ENCODE measurements around the gene LRCOL1. TPM values are rescaled to one million over a fixed set of nuclear protein-coding genes. Genes with fewer than 3 reads are reported as not detected.

Gene LRCOL1
- total RNA-seq, 2 experiments from 2014 or later, result not detected

- peaks cover 2% of the 10 kb centered on the region for H3K27me3 Mint-ChIP-seq
- H3K4me1 Mint-ChIP-seq, result peaks cover 10% of the 10 kb centered on the region
- DNase-seq (peak; percentile 84), ATAC-seq (ENCODE audit: low read depth) (peak; percentile 32)
- H3K36me3 Mint-ChIP-seq, result no peaks in the 10 kb centered on the region
- no peak overlapping the region for H3K27ac Mint-ChIP-seq
- no peaks in the 10 kb centered on the region for H3K9me3 Mint-ChIP-seq
- H3K4me3 Mint-ChIP-seq, result peak overlapping the region; percentile 75
- POLR2A ChIA-PET, result interaction anchor here (0.6 to 1.4 kb wide), 2 partner anchors 69 to 371 kb away, joined by 3 to 4 read pairs; no protein-coding TSS in a partner anchor
These were observed 49.6 kb downstream of the LRCOL1 start for GRCh38 chr12:132560614-132561426.

GRCh38 chr12:132560364-132560613 lies 50.1 kb downstream of the LRCOL1 start:
- POLR2A ChIA-PET, result interaction anchor here (1.4 kb wide), 1 partner anchor 68 kb away, joined by 4 read pairs; no protein-coding TSS in a partner anchor
- peaks cover 2% of the 10 kb centered on the region for H3K27me3 Mint-ChIP-seq
- ATAC-seq (ENCODE audit: low read depth), result peak; percentile 17
- no peak overlapping the region for H3K4me3 Mint-ChIP-seq
- H3K27ac Mint-ChIP-seq, result no peak overlapping the region
- peak; percentile 60 for DNase-seq
- peaks cover 10% of the 10 kb centered on the region for H3K4me1 Mint-ChIP-seq
- H3K9me3 Mint-ChIP-seq, result no peaks in the 10 kb centered on the region
- no peaks in the 10 kb centered on the region for H3K36me3 Mint-ChIP-seq

- peaks cover 10% of the 10 kb centered on the region for H3K4me1 Mint-ChIP-seq
- ATAC-seq (ENCODE audit: low read depth) (peak; percentile 56), DNase-seq (peak; percentile 75)
- POLR2A ChIA-PET, result interaction anchor here (1.2 kb wide), 1 partner anchor 8 kb away, joined by 3 read pairs; no protein-coding TSS in a partner anchor
- peak overlapping the region; percentile 79 for H3K4me3 Mint-ChIP-seq
- H3K27ac Mint-ChIP-seq, result peak overlapping the region; percentile 48
- no peaks in the 10 kb centered on the region for H3K9me3 Mint-ChIP-seq
- peaks cover 2% of the 10 kb centered on the region for H3K27me3 Mint-ChIP-seq
- H3K36me3 Mint-ChIP-seq, result no peaks in the 10 kb centered on the region
These were observed 50.6 kb downstream of the LRCOL1 start for GRCh38 chr12:132559652-132560363.

- Mint-ChIP-seq H3K27me3 (peaks cover 2% of the 10 kb centered on the region), H3K9me3 (no peaks in the 10 kb centered on the region), H3K27ac (peak overlapping the region; percentile 48), H3K4me1 (peaks cover 10% of the 10 kb centered on the region), H3K36me3 (no peaks in the 10 kb centered on the region), H3K4me3 (peak overlapping the region; percentile 79)
- POLR2A ChIA-PET, result interaction anchor here (0.7 to 1.2 kb wide), 3 partner anchors 9 to 70 kb away, joined by 3 read pairs; no protein-coding TSS in a partner anchor
- DNase-seq (peak; percentile 57), ATAC-seq (ENCODE audit: low read depth) (no peak)
These were observed 51.3 kb downstream of the LRCOL1 start for GRCh38 chr12:132558861-132559623.

- Mint-ChIP-seq H3K9me3 (no peaks in the 10 kb centered on the region), H3K4me1 (peaks cover 10% of the 10 kb centered on the region), H3K27ac (peak overlapping the region; percentile 58), H3K4me3 (peak overlapping the region; percentile 66), H3K36me3 (no peaks in the 10 kb centered on the region), H3K27me3 (peaks cover 2% of the 10 kb centered on the region)
- POLR2A ChIA-PET, result interaction anchor here (0.7 to 1.1 kb wide), 2 partner anchors 14 to 70 kb away, joined by 3 read pairs; no protein-coding TSS in a partner anchor
- ATAC-seq (ENCODE audit: low read depth) (peak; percentile 35), DNase-seq (peak; percentile 54)
These were observed 52.1 kb downstream of the LRCOL1 start for GRCh38 chr12:132558042-132558856.

GRCh38 chr12:132557291-132558015 lies 52.9 kb downstream of the LRCOL1 start:
- no peaks in the 10 kb centered on the region for H3K36me3 Mint-ChIP-seq
- H3K27ac Mint-ChIP-seq, result no peak overlapping the region
- DNase-seq (no peak), ATAC-seq (ENCODE audit: low read depth) (no peak)
- peaks cover 10% of the 10 kb centered on the region for H3K4me1 Mint-ChIP-seq
- POLR2A ChIA-PET, result interaction anchor here (1.1 kb wide), 1 partner anchor 14 kb away, joined by 3 read pairs; no protein-coding TSS in a partner anchor
- peaks cover 2% of the 10 kb centered on the region for H3K27me3 Mint-ChIP-seq
- no peak overlapping the region for H3K4me3 Mint-ChIP-seq
- no peaks in the 10 kb centered on the region for H3K9me3 Mint-ChIP-seq

- DNase-seq, result no peak
- POLR2A ChIA-PET, result no interaction called here
- ATAC-seq (ENCODE audit: low read depth), result no peak
- peaks cover 10% of the 10 kb centered on the region for H3K4me1 Mint-ChIP-seq
- H3K4me3 Mint-ChIP-seq, result no peak overlapping the region
- no peaks in the 10 kb centered on the region for H3K36me3 Mint-ChIP-seq
- H3K27me3 Mint-ChIP-seq, result peaks cover 2% of the 10 kb centered on the region
- H3K9me3 Mint-ChIP-seq, result no peaks in the 10 kb centered on the region
- no peak overlapping the region for H3K27ac Mint-ChIP-seq
These were observed 53.6 kb downstream of the LRCOL1 start for GRCh38 chr12:132556801-132557200.

- Mint-ChIP-seq H3K4me3 (no peak overlapping the region), H3K4me1 (peaks cover 10% of the 10 kb centered on the region), H3K36me3 (no peaks in the 10 kb centered on the region), H3K9me3 (no peaks in the 10 kb centered on the region), H3K27me3 (peaks cover 2% of the 10 kb centered on the region), H3K27ac (no peak overlapping the region)
- DNase-seq (no peak), ATAC-seq (ENCODE audit: low read depth) (no peak)
- POLR2A ChIA-PET, result interaction anchor here (0.6 kb wide), 1 partner anchor 376 kb away, joined by 4 read pairs; no protein-coding TSS in a partner anchor
These were observed 54.2 kb downstream of the LRCOL1 start for GRCh38 chr12:132556216-132556615.

GRCh38 chr12:132555686-132556085 lies 54.7 kb downstream of the LRCOL1 start:
- H3K4me1 Mint-ChIP-seq, result peaks cover 9% of the 10 kb centered on the region
- no peak overlapping the region for H3K4me3 Mint-ChIP-seq
- no peaks in the 10 kb centered on the region for H3K36me3 Mint-ChIP-seq
- H3K27ac Mint-ChIP-seq, result no peak overlapping the region
- no peak for ATAC-seq (ENCODE audit: low read depth)
- peaks cover 2% of the 10 kb centered on the region for H3K27me3 Mint-ChIP-seq
- no peaks in the 10 kb centered on the region for H3K9me3 Mint-ChIP-seq
- POLR2A ChIA-PET, result interaction anchor here (0.6 kb wide), 1 partner anchor 376 kb away, joined by 4 read pairs; no protein-coding TSS in a partner anchor
- no peak for DNase-seq

- POLR2A ChIA-PET, result no interaction called here
- Mint-ChIP-seq H3K27me3 (peaks cover 2% of the 10 kb centered on the region), H3K9me3 (no peaks in the 10 kb centered on the region), H3K27ac (no peak overlapping the region), H3K36me3 (no peaks in the 10 kb centered on the region), H3K4me1 (peaks cover 9% of the 10 kb centered on the region), H3K4me3 (no peak overlapping the region)
- DNase-seq (peak; percentile 48), ATAC-seq (ENCODE audit: low read depth) (no peak)
These were observed 55.3 kb downstream of the LRCOL1 start for GRCh38 chr12:132554845-132555630.
